Activated naive CD8-positive, alpha-beta T cell (primary cell): ENCODE measurements around the gene DHRS4L2.
A peak's percentile ranks its signal among the peaks of the same experiment; 100 is the strongest.
"Not testable (repeated sequence)": the region's sequence is repeated elsewhere in the genome, so short reads cannot be mapped to it uniquely, and the experiment has no call there.

ENCODE experiments used
- H3K27ac Mint-ChIP-seq: one replicate; pipeline ENCODE4 v1.8.0; 2021; ENCODE audit warnings: mixed read lengths
- H3K27me3 Mint-ChIP-seq: one replicate; pipeline ENCODE4 v1.8.0; 2021; ENCODE audit warnings: mixed read lengths
- H3K36me3 Mint-ChIP-seq: one replicate; pipeline ENCODE4 v1.8.0; 2021; ENCODE audit warnings: mixed read lengths
- H3K4me1 Mint-ChIP-seq: one replicate; pipeline ENCODE4 v1.8.0; 2021; ENCODE audit warnings: low read depth, mixed read lengths
- H3K4me3 Mint-ChIP-seq: one replicate; pipeline ENCODE4 v1.8.0; 2021; ENCODE audit warnings: mild to moderate bottlenecking, mixed read lengths
- H3K9me3 Mint-ChIP-seq: one replicate; pipeline ENCODE4 v1.8.0; 2021; ENCODE audit warnings: low read depth, mixed read lengths

Gene DHRS4L2

DNA sequence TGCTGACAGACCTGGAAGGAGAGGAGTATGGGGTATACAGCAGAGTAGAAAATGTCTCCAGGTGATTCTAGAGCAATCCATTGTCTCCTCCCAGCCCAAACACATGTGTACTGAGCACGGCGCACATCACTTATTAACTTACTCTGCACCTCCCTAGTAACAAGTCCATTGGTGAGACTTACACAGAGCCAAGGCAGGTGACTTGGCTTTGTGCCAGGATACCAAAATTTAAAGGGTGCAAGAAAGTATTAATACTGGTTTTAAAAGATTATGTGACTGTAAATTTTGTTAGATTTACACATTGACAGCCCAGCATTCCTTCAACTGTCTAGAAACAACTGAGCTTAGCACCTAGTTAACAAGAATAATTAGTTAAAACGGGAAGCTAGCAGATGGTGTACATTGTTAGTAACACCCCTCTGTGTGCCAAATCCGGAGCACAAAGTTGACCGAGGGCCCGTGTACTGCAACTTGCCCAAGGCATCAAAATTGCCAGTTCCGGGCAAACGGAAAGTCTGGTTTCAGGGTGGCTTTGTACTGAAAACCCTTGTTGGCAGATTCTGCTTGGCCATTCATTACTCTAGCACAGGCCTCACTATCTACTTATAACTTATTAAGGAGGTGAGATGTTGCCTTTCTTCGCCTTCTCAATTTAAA lies 30.7 kb upstream of the DHRS4L2 start:
- H3K27ac Mint-ChIP-seq, H3K4me1 Mint-ChIP-seq, H3K27me3 Mint-ChIP-seq, H3K36me3 Mint-ChIP-seq, H3K4me3 Mint-ChIP-seq, H3K9me3 Mint-ChIP-seq: not testable (repeated sequence)

DNA sequence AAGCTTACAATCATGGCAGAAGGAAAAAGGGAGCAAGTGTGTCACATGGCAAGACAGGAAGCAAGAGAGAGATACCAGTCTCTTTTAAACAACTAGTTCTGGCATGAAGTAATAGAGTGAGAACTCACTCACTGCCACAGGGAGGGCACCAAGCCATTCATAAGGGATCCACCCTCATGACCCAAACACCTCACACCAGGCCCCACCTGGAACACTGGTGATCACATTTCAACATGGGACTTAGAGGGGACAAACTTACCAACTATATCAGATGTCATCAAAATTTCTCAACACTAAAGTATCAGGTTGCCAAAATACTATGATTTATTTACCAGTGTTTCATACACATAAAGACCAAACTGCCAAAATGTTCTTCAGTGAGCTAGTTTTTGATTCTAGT lies 27.8 kb upstream of the DHRS4L2 start:
- not testable (repeated sequence) for H3K4me3 Mint-ChIP-seq, H3K27me3 Mint-ChIP-seq, H3K9me3 Mint-ChIP-seq, H3K4me1 Mint-ChIP-seq, H3K36me3 Mint-ChIP-seq, H3K27ac Mint-ChIP-seq

DNA sequence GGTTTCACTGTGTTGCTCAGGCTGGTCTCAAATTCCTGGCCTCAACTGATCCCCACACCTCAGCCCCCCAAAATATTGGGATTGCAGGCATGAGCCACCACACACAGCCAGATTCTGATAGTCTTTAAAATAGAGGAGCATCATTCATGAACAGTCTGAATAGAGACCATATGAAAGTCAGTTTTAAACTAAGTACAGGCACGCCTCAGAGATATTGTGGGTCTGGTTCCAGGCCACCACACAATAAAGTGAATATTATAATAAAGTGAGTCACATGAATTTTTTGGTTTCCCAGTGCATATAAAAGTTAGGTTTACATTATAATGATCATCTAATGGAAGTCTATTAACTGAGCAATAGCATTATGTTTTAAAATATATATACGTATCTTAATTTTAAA lies 27.0 kb upstream of the DHRS4L2 start:
- not testable (repeated sequence) for H3K36me3 Mint-ChIP-seq, H3K4me3 Mint-ChIP-seq, H3K4me1 Mint-ChIP-seq, H3K27ac Mint-ChIP-seq, H3K9me3 Mint-ChIP-seq, H3K27me3 Mint-ChIP-seq

DNA sequence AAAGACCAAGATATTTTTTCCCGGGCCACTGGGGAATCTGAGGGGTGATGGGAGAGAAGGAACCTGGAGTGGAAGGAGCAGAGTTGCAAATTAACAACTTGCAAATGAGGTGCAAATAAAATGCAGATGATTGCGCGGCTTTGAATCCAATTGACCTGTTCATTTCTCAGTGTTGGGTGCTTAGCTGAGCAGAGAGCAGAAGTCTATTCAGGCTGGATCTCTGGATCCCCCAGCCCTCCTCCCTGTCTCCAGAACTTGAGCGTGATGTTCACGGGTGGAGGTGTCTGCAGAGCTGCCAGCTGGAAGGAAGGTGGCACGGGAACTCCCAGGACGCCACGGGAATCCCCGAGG lies 19.6 kb upstream of the DHRS4L2 start:
- H3K27me3 Mint-ChIP-seq, H3K27ac Mint-ChIP-seq, H3K9me3 Mint-ChIP-seq, H3K36me3 Mint-ChIP-seq, H3K4me3 Mint-ChIP-seq, H3K4me1 Mint-ChIP-seq: not testable (repeated sequence)

DNA sequence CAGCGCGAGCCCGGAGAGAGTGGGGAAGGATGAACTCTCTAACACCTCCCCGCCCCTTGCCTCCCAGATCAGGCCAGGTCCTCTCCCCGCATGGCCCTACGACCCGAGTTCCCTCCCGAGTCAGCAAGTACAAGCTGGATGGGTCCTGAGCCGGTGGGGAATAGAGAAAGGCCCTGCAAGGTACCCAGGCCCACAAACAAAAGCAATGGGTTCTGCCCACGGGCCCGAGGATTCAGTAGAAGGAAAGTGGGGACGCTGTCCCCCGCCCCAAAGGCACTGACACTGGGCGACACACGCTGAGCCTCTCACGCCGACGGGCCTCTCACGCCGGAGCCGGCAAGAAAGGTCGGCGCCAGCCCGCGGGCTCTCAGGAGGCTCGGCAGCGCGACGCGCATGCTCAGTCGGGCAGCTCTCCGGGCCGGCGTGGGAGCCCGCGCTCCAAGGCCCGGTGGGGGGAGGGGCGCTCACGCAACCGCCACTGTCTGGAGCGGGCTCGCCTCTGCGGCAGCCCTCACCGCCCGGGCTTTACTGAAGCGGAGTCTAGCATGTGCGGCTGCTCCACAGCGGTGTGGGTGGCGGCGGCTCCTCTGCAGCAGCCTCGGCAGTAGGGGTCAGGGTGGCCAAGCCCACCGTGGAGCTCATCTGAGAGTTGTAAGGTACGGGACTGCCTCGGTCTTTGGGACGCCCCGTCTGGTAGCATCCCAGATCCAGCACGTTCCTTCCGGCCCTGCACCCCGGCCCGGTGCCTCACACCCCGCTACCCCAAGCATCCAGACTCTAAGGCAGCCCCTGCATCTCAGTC lies 19.0 kb upstream of the DHRS4L2 start:
- not testable (repeated sequence) for H3K36me3 Mint-ChIP-seq, H3K27me3 Mint-ChIP-seq, H3K9me3 Mint-ChIP-seq, H3K4me1 Mint-ChIP-seq, H3K27ac Mint-ChIP-seq
- peak overlapping the region; percentile 51 for H3K4me3 Mint-ChIP-seq

DNA sequence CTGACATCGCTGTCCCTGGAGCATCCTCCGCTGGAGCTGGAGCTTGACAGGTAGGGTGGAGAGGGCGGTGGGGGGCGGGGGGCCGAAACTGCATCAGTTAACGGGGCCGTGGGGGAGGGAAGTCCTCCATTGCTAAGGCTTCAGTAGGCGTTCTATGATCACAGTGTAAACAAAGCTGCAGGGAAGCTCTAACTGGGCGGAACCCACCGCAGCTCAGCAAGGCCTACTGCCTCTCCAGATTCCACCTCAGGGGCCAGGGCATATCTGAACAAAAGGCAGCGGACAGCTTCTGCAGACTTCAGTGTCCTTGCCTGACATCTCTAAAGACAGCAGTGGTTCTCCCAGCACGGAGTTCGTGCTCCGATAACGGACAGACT lies 18.5 kb upstream of the DHRS4L2 start:
- H3K9me3 Mint-ChIP-seq, H3K27me3 Mint-ChIP-seq, H3K4me1 Mint-ChIP-seq, H3K27ac Mint-ChIP-seq, H3K36me3 Mint-ChIP-seq: not testable (repeated sequence)
- H3K4me3 Mint-ChIP-seq, result peak overlapping the region; percentile 40

DNA sequence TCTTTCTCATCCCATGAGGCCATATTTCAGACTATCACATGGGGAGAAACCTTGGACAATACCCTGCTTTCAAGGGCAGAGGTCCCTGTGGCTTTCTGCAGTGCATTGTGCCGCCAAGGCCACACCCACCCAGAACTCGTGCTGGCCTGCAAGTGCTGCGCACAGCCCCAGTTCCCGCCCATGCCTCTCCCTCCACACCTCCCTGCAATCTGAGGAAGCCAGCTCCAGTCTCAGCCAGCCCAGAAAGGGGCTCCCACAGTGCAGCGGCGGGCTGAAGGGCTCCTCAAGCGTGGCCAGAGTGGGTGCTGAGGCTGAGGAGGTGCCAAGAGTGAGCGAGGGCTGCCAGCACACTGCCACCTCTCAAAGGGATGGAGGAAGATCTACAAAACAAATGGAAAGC lies 15.6 kb upstream of the DHRS4L2 start:
- H3K4me1 Mint-ChIP-seq, H3K9me3 Mint-ChIP-seq, H3K4me3 Mint-ChIP-seq, H3K27me3 Mint-ChIP-seq, H3K36me3 Mint-ChIP-seq, H3K27ac Mint-ChIP-seq: not testable (repeated sequence)

DNA sequence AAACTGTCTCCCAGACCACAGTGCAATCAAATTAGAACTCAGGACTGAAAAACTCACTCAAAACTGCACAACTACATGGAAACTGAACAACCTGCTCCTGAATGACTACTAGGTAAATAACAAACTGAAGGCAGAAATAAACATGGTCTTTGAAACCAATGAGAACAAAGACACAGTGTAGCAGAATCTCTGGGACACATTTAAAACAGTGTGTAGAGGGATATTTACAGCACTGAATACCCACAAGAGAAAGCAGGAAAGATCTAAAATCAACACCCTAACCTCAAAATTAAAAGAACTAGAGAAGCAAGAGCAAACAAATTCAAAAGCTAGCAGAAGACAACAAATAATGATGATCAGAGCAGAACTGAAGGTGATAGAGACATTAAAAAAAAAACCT lies 14.7 kb upstream of the DHRS4L2 start:
- H3K27me3 Mint-ChIP-seq, H3K9me3 Mint-ChIP-seq, H3K4me1 Mint-ChIP-seq, H3K27ac Mint-ChIP-seq, H3K36me3 Mint-ChIP-seq, H3K4me3 Mint-ChIP-seq: not testable (repeated sequence)

DNA sequence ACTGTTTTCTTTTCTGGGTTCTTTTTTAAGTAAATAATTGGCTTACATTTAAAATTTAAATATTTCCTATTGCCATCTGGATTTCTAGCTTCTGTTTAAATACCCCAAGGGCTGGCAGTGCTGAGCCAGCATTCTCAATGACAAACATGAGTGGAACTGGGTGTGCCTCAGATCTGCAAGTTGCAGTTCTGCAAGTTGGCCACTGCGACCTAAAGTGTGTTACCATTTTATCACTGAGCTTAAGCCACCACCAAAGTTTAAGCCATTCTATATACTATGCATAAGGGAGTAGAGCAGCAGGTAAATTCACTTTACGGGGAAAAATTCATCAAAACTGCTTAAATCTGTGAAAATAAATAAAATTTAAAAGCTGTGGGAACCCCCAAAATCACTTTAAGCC lies 11.5 kb upstream of the DHRS4L2 start:
- not testable (repeated sequence) for H3K4me3 Mint-ChIP-seq, H3K36me3 Mint-ChIP-seq, H3K27ac Mint-ChIP-seq, H3K4me1 Mint-ChIP-seq, H3K27me3 Mint-ChIP-seq, H3K9me3 Mint-ChIP-seq

DNA sequence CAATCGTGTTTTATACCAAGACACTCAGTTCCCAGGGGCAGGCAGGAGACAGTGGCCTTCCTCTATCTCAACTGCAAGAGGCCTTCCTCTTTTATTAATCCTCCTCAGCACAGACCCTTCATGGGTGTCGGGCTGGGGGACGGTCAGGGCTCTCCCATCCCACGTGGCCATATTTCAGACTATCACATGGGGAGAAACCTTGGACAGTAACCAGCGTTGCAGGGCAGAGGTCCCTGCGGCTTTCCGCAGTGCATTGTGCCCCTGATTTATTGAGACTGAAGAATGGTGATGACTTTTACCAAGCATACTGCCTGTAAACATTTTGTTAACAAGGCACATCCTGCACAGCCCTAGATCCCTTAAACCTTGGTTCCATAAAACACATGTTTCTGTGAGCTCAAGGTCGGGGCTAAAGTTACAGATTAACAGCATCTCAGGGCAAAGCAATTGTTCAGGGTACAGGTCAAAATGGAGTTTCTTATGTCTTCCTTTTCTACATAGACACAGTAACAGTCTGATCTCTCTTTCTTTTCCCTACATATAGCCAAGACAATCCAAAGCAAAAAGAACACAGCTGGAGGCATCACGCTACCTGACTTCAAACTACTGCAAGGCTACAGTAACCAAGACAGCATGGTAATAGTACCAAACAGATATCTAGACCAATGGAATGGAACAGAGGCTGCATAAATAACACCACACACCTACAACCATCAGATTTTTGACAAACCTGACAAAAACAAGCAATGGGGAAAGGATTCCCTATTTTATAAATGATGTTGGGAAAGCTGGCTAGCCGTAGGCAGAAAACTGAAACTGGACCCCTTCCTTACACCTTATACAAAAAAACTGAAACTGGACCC lies 6.5 kb upstream of the DHRS4L2 start:
- not testable (repeated sequence) for H3K36me3 Mint-ChIP-seq, H3K4me3 Mint-ChIP-seq, H3K9me3 Mint-ChIP-seq, H3K4me1 Mint-ChIP-seq, H3K27me3 Mint-ChIP-seq, H3K27ac Mint-ChIP-seq

DNA sequence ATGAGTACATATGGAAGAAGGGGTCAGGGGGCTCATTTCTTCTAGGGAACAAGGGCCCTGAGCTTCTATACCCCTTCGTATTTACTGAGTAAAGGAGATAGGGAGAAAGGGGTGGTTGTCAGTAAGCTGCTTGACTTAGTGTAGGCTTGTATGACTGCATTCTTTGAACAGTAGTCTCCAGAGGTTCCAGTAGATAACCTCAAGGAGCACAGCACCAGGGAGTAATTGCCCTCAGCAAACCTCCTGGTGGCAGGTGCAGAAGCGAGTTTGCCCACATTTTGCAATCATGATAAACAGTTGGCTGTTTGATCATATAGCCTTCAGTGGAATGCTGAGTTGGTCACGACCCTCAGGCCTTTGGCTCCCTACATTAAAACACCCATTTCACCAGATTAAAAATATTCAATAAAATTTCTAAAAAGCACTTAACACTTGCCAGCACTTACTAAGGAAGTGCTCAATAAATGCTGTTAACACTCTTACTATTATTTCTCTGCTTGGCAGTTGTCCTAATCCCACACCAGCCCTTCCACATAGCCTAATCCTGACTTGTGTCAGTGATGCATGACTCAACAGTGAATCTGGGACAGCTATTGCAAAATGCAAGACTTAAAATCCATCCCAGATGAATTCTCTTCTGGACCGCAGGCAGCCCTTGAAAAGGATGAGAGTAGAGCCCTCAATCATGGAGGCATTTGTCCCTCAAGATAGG lies 3.7 kb upstream of the DHRS4L2 start:
- Mint-ChIP-seq H3K4me3 (no peak overlapping the region), H3K9me3 (no peaks in the 10 kb centered on the region), H3K27me3 (no peaks in the 10 kb centered on the region), H3K36me3 (peaks cover 3% of the 10 kb centered on the region), H3K4me1 (peaks cover 24% of the 10 kb centered on the region), H3K27ac (no peak overlapping the region)

DNA sequence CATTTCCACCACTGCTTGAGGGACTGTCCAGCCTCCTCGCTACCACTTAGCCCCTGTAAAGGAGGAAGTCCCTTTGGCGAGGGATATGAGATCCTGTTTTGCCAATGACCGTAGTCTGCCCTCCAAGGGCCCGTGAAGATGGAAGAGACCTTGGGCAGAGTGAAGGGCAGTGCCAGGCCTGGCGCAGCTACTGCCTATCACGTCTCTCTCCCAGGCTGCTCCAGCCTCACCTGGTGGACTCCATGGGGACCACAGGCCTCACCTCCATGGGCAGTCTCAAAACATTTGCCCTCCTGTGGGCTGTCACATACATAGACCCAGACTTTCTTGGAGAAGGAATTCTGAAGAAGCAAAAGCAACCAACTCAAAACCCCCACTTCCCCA lies 514 bp upstream of the DHRS4L2 start:
- H3K27me3 Mint-ChIP-seq, H3K9me3 Mint-ChIP-seq, H3K36me3 Mint-ChIP-seq: not testable (repeated sequence)
- Mint-ChIP-seq H3K4me3 (peak overlapping the region; percentile 72), H3K27ac (peak overlapping the region; percentile 10), H3K4me1 (peaks cover 24% of the 10 kb centered on the region)

DNA sequence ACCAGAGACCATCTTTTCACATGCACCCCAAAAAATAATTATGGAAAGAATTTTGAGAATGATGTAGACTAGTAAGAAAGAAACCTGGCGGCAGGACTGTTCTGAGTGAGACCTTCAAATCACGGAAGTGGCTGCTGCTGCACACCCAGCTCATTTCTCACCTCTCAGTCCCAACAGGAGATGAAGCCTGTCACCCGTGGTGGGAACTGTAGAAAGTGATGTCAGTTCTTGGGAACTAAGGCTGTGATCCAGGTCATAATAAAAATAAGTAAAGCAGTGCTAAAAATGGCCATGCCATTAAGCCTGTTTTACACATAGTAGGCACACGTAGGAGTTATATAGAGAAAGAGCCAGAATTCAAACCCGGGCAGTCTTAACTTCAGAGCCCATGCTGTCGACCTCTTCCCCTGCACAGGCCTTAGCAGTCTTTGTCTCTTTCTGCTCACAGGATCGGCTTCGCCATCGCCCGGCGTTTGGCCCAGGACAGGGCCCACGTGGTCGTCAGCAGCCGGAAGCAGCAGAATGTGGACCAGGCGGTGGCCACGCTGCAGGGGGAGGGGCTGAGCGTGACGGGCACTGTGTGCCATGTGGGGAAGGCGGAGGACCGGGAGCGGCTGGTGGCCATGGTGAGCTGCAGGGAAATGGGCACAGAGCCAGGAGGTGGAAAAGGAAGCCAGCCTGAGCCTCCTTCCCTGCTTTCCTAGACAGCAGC lies 1.2 kb downstream of the DHRS4L2 start:
- not testable (repeated sequence) for H3K36me3 Mint-ChIP-seq, H3K27ac Mint-ChIP-seq, H3K9me3 Mint-ChIP-seq, H3K27me3 Mint-ChIP-seq
- Mint-ChIP-seq H3K4me3 (peak overlapping the region; percentile 76), H3K4me1 (peaks cover 24% of the 10 kb centered on the region)

DNA sequence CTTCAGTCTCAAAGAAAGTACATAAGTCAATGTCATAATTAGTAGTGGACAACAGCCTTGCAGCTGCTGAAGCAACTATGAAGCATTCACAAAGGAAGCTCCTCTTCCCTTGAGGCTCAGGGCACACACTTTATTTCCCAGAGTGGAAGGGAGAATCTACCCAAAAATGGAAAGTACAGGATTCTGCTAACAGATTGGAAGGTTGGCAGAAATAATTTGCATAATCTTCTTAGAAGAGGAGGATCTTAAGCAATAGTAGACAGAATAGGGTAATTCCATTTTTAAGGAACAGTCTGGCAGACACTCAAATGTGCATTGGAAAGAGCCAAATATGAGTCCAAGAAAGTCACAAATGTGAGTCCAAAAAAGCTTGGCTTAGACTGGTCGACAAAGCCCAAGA lies 2.2 kb downstream of the DHRS4L2 start:
- H3K36me3 Mint-ChIP-seq, H3K27me3 Mint-ChIP-seq, H3K27ac Mint-ChIP-seq, H3K9me3 Mint-ChIP-seq, H3K4me3 Mint-ChIP-seq: not testable (repeated sequence)
- peaks cover 24% of the 10 kb centered on the region for H3K4me1 Mint-ChIP-seq

DNA sequence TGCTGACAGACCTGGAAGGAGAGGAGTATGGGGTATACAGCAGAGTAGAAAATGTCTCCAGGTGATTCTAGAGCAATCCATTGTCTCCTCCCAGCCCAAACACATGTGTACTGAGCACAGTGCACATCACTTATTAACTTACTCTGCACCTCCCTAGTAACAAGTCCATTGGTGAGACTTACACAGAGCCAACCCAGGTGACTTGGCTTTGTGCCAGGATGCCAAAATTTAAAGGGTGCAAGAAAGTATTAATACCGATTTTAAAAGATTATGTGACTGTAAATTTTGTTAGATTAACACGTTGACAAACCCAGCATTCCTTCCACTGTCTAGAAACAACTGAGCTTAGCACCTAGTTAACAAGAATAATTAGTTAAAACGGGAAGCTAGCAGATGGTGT lies 4.3 kb downstream of the DHRS4L2 start:
- H3K9me3 Mint-ChIP-seq, H3K27me3 Mint-ChIP-seq, H3K4me3 Mint-ChIP-seq, H3K36me3 Mint-ChIP-seq, H3K27ac Mint-ChIP-seq: not testable (repeated sequence)
- peaks cover 11% of the 10 kb centered on the region for H3K4me1 Mint-ChIP-seq
